DMS 273 treated with DMSO at 0.1 percent for 48 hours (cell line): ENCODE data around the gene UBE2D4.
"Not testable (repeated sequence)": the region's sequence is repeated elsewhere in the genome, so short reads cannot be mapped to it uniquely, and the experiment has no call there.

Experiments used
- DNase-seq: peaks from one replicate; lab custom pipeline; 2025; lab: John Stamatoyannopoulos, UW

Gene UBE2D4

DNA sequence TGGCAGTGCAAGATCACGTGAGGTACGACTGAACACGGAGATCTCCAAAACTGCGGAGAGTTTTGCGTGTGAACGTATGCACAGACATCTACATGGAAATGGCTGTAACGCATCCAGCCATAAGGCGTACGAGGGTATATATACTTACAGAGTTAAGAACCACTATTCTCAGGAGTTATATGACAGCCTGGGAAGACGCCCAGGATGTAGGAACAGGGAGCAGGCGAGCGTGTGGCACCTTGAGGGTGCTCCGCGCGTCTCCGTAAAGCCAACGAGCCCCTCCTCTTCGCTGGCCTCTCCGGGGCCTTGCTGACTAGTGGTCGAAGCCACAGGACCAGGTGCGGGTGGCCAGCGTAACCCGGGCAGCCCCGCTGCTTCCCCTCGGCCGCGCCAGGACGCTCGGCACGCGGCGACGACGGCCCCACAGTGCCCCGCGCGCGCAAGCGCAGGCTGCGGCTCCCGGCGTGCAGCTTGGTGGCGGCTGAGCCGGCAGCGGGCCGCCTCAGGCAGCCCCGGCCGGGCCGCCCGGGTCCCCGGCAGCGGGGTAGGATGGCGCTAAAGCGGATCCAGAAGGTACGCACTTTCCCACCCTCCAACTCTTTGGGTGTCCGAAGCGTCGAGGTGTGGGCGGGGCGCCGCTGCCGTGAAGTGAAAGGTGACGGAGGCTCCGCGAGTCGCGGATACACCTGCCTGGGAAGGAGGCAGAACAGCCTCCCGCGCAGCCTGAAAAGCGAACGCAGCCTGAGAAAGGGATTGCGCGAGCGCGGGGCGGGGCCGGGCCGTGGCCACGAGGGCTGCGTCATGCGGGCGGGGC lies at the start of gene UBE2D4:
Gene UBE2D4, plus strand, starts transcription at position 453 of the 814 bp plus-strand sequence. Its CDS starts 97 bp downstream, at position 550.
- peak; percentile 75 for DNase-seq

DNA sequence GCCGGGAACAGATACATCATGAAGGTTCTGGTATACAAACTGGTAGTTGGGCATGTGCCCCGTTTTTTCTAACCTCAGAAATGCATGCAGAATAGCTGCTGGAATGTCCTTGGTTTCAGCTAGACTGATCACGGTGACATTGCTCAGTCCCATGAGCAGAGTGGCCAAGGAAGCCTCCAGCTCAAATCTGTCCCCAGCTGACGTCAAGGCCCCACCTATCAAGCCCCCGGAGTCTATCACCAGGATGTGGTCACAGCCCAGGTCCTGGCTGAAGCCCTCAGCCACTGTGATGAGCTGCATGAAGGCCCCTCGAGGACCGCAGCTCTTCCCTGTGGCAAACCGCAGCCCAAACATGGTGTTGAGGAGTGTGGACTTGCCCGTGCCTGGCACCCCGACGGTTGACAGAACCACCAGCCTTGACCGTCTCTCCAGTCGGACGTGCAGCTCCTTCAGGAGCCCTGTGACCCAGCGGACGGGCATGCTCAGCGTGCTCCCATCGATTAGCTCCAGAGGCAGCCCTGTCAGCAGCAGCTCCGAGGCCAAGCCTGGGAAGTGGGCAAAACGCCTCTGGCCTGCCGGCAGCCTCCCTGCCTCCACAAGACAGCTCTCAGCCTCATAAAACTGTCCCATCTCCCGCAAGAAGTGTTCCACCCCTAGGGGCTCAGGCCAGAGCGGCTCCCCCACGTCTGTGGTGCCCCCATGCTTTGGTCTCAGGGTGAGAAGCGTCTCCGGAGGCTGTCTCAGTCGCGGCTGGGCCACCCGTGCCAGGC lies 49.1 kb upstream of the UBE2D4 start:
- no peak for DNase-seq

- DNase-seq, result no peak
Measured at GRCh38 chr7:43877968-43878864, 48.0 kb upstream of the UBE2D4 start.

DNA sequence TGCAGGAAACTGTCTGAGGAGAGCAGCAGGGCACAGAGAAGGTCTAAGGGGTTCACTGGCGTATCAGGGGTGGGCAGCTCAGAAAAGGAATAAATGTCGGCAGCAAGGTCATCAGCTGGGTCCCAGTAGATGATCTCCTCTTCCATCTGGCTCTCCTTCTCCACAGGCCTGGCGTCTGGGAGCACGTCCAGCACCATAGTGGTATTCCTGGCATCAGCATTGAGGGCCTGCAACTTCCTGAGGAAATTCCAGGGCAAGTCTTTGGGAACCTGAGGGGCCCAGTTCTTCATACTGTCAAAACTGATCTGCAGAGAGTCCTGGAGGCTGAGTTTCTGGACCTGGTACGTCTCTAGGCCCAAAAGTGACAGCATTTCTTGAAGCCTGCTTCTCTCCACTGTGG lies 47.4 kb upstream of the UBE2D4 start:
- no peak for DNase-seq

- DNase-seq, result no peak
Measured at GRCh38 chr7:43879477-43879876, 46.8 kb upstream of the UBE2D4 start.

DNA sequence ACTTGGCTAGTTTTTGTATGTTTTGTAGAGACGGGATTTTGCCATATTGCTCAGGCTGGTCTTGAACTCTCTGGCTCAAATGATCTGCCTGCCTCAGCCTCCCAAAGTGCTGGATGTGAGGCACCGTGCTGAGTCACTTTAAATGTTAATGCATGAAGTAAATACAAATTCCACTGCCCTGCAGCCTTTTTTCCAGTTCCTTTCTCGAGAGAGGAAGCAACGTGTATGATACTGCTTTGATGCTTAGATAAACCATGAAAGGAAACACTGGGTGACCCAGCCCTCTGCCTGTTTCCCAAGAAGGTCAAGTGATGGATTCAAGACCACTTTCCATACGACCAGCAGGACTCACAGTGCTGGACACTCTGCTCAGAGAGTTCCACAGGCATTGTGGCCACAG lies 45.6 kb upstream of the UBE2D4 start:
- DNase-seq, result no peak

- DNase-seq, result no peak
Measured at GRCh38 chr7:43884209-43884608, 42.0 kb upstream of the UBE2D4 start.

DNA sequence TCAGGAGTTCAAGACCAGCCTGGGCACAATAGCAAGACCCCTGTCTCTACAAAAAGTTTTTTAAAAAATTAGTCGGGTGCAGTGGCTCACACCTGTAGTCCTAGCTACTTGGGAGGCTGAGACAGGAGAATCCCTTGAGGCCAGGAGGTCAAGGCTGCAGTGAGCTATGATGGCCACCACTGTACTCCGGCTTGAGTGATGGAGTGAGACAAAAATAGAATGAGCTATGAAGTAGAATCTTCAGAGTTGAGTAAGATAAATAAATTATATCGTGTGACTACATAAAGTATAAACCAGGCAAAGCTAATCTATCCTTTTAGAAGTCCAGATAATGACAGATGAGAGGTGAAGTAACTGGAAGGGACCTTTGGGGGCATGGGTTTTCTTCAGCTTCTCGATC lies 41.6 kb upstream of the UBE2D4 start:
- no peak for DNase-seq

GRCh38 chr7:43888993-43889945 lies 37.0 kb upstream of the UBE2D4 start:
- no peak for DNase-seq

DNA sequence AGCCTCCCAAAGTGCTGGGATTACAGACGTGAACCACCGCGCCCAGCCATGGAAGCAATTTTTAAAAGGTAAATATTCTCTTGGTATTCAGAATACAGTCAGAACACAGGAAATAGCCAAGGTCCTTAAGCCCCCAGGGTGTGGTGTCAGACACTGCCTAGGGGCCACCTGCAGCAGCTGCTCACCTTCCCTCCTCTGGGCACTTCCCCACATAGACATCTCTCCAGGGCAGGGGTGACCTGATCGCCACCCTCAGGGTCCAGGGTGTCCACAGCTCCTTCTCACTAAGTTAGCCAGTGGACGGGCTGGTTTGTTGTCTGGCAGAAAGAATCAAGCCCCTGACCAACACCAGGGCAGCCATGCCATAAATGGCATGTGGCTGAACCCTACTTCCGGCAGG lies 35.8 kb upstream of the UBE2D4 start:
- no peak for DNase-seq

DNA sequence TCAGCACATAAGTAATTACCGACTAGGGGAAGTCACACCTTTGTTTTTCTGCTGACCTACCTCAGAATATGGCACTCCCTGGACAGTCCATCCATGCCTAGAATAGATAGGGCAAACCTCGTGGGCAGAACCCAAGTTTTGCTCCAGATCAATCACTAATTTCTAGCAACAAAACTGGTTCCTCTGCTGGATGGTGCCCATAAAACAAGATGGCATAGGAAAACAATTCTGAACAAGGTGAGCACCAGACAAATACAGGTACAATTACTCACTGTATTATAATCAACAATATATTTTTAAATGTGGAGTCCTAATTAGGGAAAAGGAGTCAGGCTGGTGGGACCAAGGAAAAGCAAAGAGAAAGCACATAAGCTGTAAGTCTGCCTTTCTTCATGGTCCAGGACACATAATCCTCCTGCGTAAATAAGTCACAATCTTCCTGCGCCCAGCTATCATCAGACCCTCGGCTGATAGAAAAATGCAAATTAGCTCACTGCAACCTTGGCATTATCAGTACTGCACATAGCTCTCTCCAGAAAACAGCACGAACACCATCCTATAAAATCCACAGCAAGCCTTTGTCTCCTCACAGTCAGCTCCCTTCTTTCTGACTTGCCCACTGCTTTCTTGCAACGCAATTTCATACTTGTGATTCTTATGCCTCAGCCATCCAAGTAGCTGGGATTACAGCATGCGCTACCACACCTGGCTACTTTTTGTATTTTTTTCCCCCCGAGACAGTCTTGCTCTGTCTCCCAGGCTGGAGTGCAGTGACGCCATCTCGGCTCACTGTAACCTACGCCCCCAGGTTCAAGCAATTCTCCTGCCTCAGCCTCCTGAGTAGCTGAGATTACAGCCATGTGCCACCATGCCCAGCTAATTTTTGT lies 34.9 kb upstream of the UBE2D4 start:
- DNase-seq, result no peak

- DNase-seq, result no peak
Measured at GRCh38 chr7:43895847-43896415, 30.3 kb upstream of the UBE2D4 start.

DNA sequence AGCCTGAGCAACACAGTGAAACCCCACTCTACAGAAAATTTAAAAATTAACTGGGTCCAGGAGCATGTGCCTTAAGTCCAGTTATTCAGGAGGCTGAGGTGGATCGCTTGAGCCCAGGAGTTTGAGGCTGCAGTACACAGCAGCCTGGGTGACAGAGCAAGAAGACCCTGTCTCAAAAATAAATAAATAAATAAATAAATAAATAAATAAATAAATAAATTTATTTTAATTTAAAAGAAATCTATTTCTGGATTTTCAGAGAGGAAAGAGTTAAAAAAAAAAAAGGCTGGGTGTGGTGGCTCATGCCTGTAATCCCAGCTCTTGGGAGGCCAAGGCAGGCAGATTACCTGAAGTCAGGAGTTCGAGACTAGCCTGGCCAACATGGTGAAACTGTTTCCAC lies 27.7 kb upstream of the UBE2D4 start:
- DNase-seq, result not testable (repeated sequence)

- DNase-seq, result no peak
Measured at GRCh38 chr7:43902542-43903054, 23.6 kb upstream of the UBE2D4 start.

DNA sequence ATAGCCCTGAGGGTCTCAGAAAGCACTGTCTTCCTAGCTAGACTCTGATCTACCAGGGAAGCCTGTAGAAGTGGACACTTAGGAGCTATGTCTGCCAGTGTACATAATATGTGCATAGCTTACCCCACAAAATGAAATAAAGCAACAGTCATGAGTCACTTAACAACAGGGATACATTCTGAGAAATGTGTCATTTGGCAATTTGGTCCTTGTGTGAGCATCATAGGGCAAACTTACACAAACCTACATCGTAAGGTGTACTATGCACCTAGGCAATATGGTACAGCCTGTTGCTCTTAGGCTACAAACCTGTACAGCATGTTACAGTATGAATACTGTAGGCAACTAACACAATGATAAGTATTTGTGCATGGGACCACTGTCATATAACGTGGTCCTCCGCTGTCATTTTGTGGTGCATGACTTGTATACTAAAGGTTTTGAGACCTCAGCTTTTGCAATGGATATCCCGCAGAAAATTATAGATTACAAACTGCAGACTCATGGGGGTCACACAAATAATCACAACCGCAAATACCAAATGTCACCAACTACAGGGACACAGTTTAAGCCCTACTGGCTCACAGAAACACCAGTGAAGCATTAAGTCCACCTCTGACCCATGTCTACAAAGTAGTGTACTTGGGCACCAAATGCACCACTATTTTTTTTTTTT lies 21.6 kb upstream of the UBE2D4 start:
- no peak for DNase-seq

DNA sequence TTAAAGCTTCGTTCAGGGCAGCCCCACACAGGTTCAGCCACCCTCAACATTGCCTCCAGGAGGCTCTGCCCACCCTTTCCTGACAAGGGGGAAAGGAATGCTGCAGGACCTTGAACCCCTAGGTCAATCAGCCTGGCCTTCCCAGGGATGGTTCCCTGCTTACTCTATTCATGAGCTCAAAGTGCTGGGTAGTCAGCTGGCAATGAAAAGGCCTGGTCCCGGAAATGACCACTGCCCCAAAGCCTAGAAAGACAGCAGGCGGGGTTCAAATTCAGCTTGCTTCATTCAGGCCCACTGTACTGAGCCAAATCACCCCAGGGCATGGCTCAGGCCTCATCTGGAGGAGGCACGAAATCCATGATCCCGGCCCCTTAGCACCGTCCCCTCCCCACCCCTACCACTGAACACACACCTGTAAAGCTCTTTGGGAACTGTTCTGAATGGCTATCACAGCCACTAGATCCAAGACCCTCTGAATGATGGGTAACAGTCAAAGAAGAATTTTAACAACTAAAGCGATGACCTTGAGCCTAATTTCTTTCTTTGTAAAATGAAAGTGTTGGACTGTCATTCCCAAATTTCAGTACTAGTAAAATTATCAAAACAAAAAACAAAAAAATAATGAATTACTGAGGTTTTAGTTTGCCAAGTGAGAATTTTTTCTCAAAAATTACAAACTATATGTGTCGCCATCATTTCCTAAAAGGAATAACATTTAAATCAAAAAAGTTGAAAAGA lies 20.9 kb upstream of the UBE2D4 start:
- no peak for DNase-seq

- DNase-seq, result no peak
Measured at GRCh38 chr7:43905956-43906330, 20.3 kb upstream of the UBE2D4 start.

GRCh38 chr7:43906331-43907010 lies 19.8 kb upstream of the UBE2D4 start, which contains the start of gene URGCP:
URGCP (minus strand) TSS chr7:43906596; CDS start chr7:43906575, 21 bp downstream.
- no peak for DNase-seq
